Left lung (tissue), 10 donors: ENCODE measurements around the gene TMEM204. TPM values are rescaled to one million over a fixed set of nuclear protein-coding genes. Genes with fewer than 3 reads are reported as not detected.

Experiments
- ATAC-seq: fragments of 200-7000 bp; cut with Tn5 transposase; one replicate; pipeline ENCODE4 v1.9.1; 2020; ENCODE audit warnings: moderate library complexity
- DNase-seq, 4 donors: peaks; one replicate each; pipeline ENCODE4 v3.0.0-alpha.2; 2013 to 2020
- H3K27ac ChIP-seq, 2 donors: fragments of 200-600 bp; sonication (generic) in 1 of 2; one replicate each; pipeline versions ENCODE4 v1.5.0 to v1.8.0; 2020 to 2021
- H3K27me3 ChIP-seq, 2 donors: fragments of 200-600 bp; sonication (generic) in 1 of 2; one replicate each; pipeline versions ENCODE4 v1.5.0 to v1.8.0; 2020 to 2021
- H3K36me3 ChIP-seq, 2 donors: fragments of 200-600 bp; sonication (generic) in 1 of 2; one replicate each; pipeline versions ENCODE4 v1.5.0 to v1.8.0; 2020 to 2021
- H3K4me1 ChIP-seq, 2 donors: fragments of 200-600 bp; one replicate each; pipeline ENCODE4 v1.8.0; 2021
- H3K4me3 ChIP-seq, 2 donors: fragments of 200-600 bp; sonication (generic) in 1 of 2; one replicate each; pipeline versions ENCODE4 v1.5.0 to v1.8.0; 2020 to 2021; ENCODE audit warnings: mild to moderate bottlenecking in 1 of 2
- H3K9me3 ChIP-seq, 2 donors: fragments of 200-600 bp; sonication (generic) in 1 of 2; one replicate each; pipeline versions ENCODE4 v1.5.0 to v1.8.0; 2020 to 2021
- CTCF ChIP-seq, 2 donors: fragments of 200-600 bp; sonication (generic) in 1 of 2; IDR thresholded peaks; one replicate each; pipeline versions ENCODE4 v1.5.0 to v1.8.0; 2021; ENCODE audit warnings: antibody characterized with exemption in 2 of 2
- intact Hi-C, 2 donors: fragments of 100-400 bp; cut with DNase I; formaldehyde crosslinking; loops; one replicate each; pipeline versions ENCODE4 v1.11.2 to v1.14.2; 2022
- polyA plus RNA-seq, 6 donors: library from polyadenylated mRNA; unstranded; fragments of 120-200 nt; gene quantifications; one replicate each; pipeline ENCODE4 v1.2.1, GENCODE V29; 2013; ENCODE audit not compliant: insufficient read length in 6 of 6
- total RNA-seq, 2 donors: library from RNA; stranded (reverse); fragmentation: NEBNext Ultra II Directional; extraction: Animal tissue kit (Norgen Biotek cat#: 25700); gene quantifications; one replicate each; pipeline ENCODE4 v1.2.1, GENCODE V29; 2021
- donor health status: DM: no; HTN: yes; CAD: no.
- donor health status: DM: no; HTN: no; CAD: no.

The TMEM204 gene
- total and polyA plus RNA-seq, 8 donors, result 15.4 to 28.7 (median 19.8) TPM

- Histone ChIP-seq H3K36me3 (peaks cover 0 to 45% of the 10 kb centered on the region in 2 donors), H3K27me3 (no peaks in the 10 kb centered on the region), H3K27ac (no peak overlapping the region), H3K4me1 (no peaks in the 10 kb centered on the region), H3K9me3 (peaks cover 0 to 1% of the 10 kb centered on the region in 2 donors), H3K4me3 (no peak overlapping the region)
- no peak for TF ChIP-seq CTCF (IDR thresholded peaks at IDR 0.05)
- ATAC-seq (no peak), DNase-seq (no peak)
- intact Hi-C loops, result no loop called here
Measured at GRCh38 chr16:1519831-1520230, 13.6 kb upstream of the TMEM204 start.

GRCh38 chr16:1520461-1520860 is 13.0 kb upstream of the TMEM204 start:
- H3K27me3 ChIP-seq, result no peaks in the 10 kb centered on the region
- DNase-seq (no peak), ATAC-seq (no peak)
- H3K27ac ChIP-seq, result no peak overlapping the region
- H3K9me3 ChIP-seq, result no peaks in the 10 kb centered on the region
- no peak overlapping the region for H3K4me3 ChIP-seq
- no peaks in the 10 kb centered on the region for H3K4me1 ChIP-seq
- TF ChIP-seq CTCF (IDR thresholded peaks at IDR 0.05), result no peak
- intact Hi-C loops, result no loop called here
- peaks cover 0 to 45% of the 10 kb centered on the region in 2 donors for H3K36me3 ChIP-seq

GRCh38 chr16:1523581-1524245 is 9.8 kb upstream of the TMEM204 start:
- no peak overlapping the region for H3K4me3 ChIP-seq
- H3K36me3 ChIP-seq, result peaks cover 0 to 40% of the 10 kb centered on the region in 2 donors
- TF ChIP-seq CTCF (IDR thresholded peaks at IDR 0.05), result no peak
- peaks cover 0 to 11% of the 10 kb centered on the region in 2 donors for H3K4me1 ChIP-seq
- no peak overlapping the region for H3K27ac ChIP-seq
- no peaks in the 10 kb centered on the region for H3K9me3 ChIP-seq
- intact Hi-C loops, result no loop called here
- H3K27me3 ChIP-seq, result no peaks in the 10 kb centered on the region
- DNase-seq (no peak), ATAC-seq (no peak)

GRCh38 chr16:1524366-1524765 is 9.1 kb upstream of the TMEM204 start:
- DNase-seq (no peak), ATAC-seq (no peak)
- TF ChIP-seq CTCF (IDR thresholded peaks at IDR 0.05), result no peak
- Histone ChIP-seq H3K4me3 (no peak overlapping the region), H3K27ac (no peak overlapping the region), H3K27me3 (no peaks in the 10 kb centered on the region), H3K36me3 (peaks cover 0 to 34% of the 10 kb centered on the region in 2 donors), H3K9me3 (no peaks in the 10 kb centered on the region), H3K4me1 (peaks cover 0 to 16% of the 10 kb centered on the region in 2 donors)
- intact Hi-C loops, result no loop called here

- ATAC-seq (no peak), DNase-seq (no peak)
- H3K4me1 ChIP-seq, result peaks cover 5 to 23% of the 10 kb centered on the region in 2 donors
- no peak for TF ChIP-seq CTCF (IDR thresholded peaks at IDR 0.05)
- no peaks in the 10 kb centered on the region for H3K27me3 ChIP-seq
- intact Hi-C loops, result no loop called here
- H3K27ac ChIP-seq, result no peak overlapping the region
- H3K9me3 ChIP-seq, result no peaks in the 10 kb centered on the region
- H3K36me3 ChIP-seq, result peaks cover 0 to 19% of the 10 kb centered on the region in 2 donors
- H3K4me3 ChIP-seq, result no peak overlapping the region
Measured at GRCh38 chr16:1525871-1526607, 7.4 kb upstream of the TMEM204 start.
